ENCODE results near the gene AHI1.

The AHI1 gene

DNA sequence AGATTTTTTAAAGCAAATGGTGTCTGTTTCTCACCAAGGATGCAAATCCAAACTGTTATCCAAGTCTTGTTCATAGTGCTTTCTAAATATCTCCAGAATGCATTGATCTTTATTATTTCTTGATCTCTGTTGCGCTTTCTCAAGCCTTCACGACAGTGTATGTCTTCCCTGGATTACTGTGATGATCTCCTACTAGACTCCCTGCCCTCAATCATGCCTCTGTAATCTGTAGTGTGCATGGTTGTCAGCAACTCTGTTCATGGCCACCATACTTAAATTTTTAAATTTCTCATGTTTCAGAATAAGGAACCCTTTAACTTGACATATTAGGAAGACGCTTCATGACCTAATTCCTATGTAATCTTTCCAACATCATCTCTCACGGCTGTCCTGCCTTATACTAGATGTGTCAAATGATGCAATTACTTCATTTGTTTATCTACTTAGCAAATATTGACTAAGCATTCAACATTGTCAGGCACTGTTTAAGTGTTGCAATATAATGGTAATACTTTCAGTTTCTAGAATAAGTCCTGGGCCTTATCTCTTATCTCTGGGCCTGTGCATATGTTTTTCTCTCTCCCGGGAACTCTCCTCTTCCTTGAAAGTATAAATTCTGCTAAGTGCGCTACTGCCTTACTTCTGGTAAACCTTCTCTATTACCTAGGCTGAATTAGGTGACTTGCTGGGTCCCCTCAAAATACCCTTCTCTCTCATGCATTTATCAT is 25.6 kb upstream of the AHI1 start:
- no peak for DNase-seq (ENCODE audit: low spot score)
- TF ChIP-seq CTCF (IDR thresholded peaks at IDR 0.05; ENCODE audit: extremely low read depth, missing control alignments) = no peak

GRCh38 chr6:135521431-135521830 is 23.9 kb upstream of the AHI1 start:
- TF ChIP-seq CTCF (IDR thresholded peaks at IDR 0.05; ENCODE audit: extremely low read depth, missing control alignments) = no peak
- DNase-seq (ENCODE audit: low spot score) = no peak

DNA sequence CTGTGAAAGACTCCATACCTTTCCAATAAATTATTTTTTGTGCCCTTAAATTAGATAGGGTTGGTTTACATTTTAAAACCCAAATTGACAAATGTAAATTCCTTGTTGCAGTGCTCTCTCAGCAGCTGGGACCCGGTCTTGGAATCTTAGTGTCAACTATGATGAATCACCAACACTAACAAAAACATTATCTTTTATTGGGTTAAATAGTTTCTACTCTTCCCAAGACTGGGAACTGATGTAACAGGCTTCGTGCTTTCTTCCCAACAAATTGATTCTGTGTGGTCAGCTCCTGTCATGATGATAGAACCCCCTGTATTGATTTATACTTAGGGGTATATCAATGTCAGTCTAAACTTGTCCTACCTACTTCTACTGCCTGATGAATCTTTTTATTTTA is 23.2 kb upstream of the AHI1 start:
- no peak for DNase-seq (ENCODE audit: low spot score)
- no peak for TF ChIP-seq CTCF (IDR thresholded peaks at IDR 0.05; ENCODE audit: extremely low read depth, missing control alignments)

- TF ChIP-seq CTCF (IDR thresholded peaks at IDR 0.05; ENCODE audit: extremely low read depth, missing control alignments) = no peak
- no peak for DNase-seq (ENCODE audit: low spot score)
Measured at GRCh38 chr6:135519348-135519747, 21.8 kb upstream of the AHI1 start.

- TF ChIP-seq CTCF (IDR thresholded peaks at IDR 0.05; ENCODE audit: extremely low read depth, missing control alignments) = no peak
- DNase-seq (ENCODE audit: low spot score) = no peak
Measured at GRCh38 chr6:135517527-135517926, 20.0 kb upstream of the AHI1 start.

DNA sequence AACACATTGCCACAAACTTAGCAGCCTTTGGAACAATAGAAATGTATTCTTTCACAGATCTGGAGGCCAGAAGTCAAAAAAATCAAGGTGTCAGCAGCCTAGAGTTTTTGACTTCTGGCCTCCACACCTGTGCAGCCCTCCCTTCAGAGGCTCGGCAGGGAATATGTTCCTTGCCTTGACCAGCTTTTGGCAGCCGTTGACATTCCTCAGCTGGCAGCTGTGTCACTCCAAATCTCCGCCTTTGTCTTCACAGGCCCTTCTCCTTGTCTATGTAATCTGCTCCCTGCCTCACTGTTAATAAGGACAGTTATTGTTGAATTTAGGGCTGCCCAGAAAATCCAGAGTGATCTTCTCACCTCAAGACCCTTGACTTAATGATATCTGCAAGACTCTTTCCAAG is 17.2 kb upstream of the AHI1 start:
- no peak for TF ChIP-seq CTCF (IDR thresholded peaks at IDR 0.05; ENCODE audit: extremely low read depth, missing control alignments)
- no peak for DNase-seq (ENCODE audit: low spot score)

- DNase-seq (ENCODE audit: low spot score) = peak; percentile 32
- TF ChIP-seq CTCF (IDR thresholded peaks at IDR 0.05; ENCODE audit: extremely low read depth, missing control alignments) = peak; percentile 30
Measured at GRCh38 chr6:135506270-135506997, 8.9 kb upstream of the AHI1 start.
